Measurements from ENCODE around the gene LDB2.
"Not testable (repeated sequence)": the region's sequence is repeated elsewhere in the genome, so short reads cannot be mapped to it uniquely, and the experiment has no call there.

DNA sequence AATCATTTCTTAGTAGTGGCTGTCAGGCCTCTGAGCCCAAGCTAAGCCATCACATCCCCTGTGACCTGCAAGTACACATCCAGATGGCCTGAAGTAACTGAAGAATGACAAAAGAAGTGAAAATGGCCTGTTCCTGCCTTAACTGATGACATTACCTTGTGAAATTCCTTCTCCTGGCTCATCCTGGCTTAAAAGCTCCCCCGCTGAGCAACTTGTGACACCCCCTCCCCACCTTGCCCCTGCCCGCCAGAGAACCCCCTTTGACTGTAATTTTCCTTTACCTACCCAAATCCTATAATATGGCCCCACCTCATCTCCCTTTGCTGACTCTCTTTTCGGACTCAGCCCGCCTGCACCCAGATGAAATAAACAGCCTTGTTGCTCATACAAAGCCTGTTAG is 20.3 kb upstream of the LDB2 start:
- TF ChIP-seq, protein P1, sequence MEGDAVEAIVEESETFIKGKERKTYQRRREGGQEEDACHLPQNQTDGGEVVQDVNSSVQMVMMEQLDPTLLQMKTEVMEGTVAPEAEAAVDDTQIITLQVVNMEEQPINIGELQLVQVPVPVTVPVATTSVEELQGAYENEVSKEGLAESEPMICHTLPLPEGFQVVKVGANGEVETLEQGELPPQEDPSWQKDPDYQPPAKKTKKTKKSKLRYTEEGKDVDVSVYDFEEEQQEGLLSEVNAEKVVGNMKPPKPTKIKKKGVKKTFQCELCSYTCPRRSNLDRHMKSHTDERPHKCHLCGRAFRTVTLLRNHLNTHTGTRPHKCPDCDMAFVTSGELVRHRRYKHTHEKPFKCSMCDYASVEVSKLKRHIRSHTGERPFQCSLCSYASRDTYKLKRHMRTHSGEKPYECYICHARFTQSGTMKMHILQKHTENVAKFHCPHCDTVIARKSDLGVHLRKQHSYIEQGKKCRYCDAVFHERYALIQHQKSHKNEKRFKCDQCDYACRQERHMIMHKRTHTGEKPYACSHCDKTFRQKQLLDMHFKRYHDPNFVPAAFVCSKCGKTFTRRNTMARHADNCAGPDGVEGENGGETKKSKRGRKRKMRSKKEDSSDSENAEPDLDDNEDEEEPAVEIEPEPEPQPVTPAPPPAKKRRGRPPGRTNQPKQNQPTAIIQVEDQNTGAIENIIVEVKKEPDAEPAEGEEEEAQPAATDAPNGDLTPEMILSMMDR (IDR thresholded peaks at IDR 0.05) = not testable (repeated sequence)
- not testable (repeated sequence) for TF ChIP-seq POLR2A, EP300 (IDR thresholded peaks at IDR 0.05)

All from tibial nerve (tissue), 4 donors.